Activated T-helper 1 cell treated with Interleukin-2 at 50 U/mL for 16 hours (primary cell): ENCODE results near the gene INPPL1.

ENCODE experiments used
- DNase-seq: peaks from one replicate; pipeline ENCODE4 v3.0.0-alpha.2; 2020; ENCODE audit warnings: low read depth

INPPL1 gene

GRCh38 chr11:72218251-72218745 lies 6.3 kb upstream of the INPPL1 start:
- no peak for DNase-seq

GRCh38 chr11:72220696-72221363 lies 3.7 kb upstream of the INPPL1 start:
- DNase-seq, result no peak

GRCh38 chr11:72221386-72222075 lies 3.0 kb upstream of the INPPL1 start:
- no peak for DNase-seq

GRCh38 chr11:72222106-72222891 lies 2.3 kb upstream of the INPPL1 start:
- DNase-seq, result no peak

- DNase-seq, result peak; percentile 92
Measured at GRCh38 chr11:72222907-72223614, 1.5 kb upstream of the INPPL1 start.

- DNase-seq, result peak; percentile 41
Measured at GRCh38 chr11:72223615-72224563, 678 bp upstream of the INPPL1 start.

GRCh38 chr11:72225411-72225951 lies 914 bp downstream of the INPPL1 start:
- DNase-seq, result no peak

GRCh38 chr11:72226701-72227100 lies 2.1 kb downstream of the INPPL1 start:
- no peak for DNase-seq

- no peak for DNase-seq
Measured at GRCh38 chr11:72227316-72228228, 3.0 kb downstream of the INPPL1 start.

- DNase-seq, result no peak
Measured at GRCh38 chr11:72228229-72228843, 3.8 kb downstream of the INPPL1 start.

- no peak for DNase-seq
Measured at GRCh38 chr11:72228844-72229231, 4.3 kb downstream of the INPPL1 start.

GRCh38 chr11:72229336-72229924 lies 4.9 kb downstream of the INPPL1 start:
- DNase-seq, result no peak

GRCh38 chr11:72229925-72230763 lies 5.6 kb downstream of the INPPL1 start:
- no peak for DNase-seq

- no peak for DNase-seq
Measured at GRCh38 chr11:72230764-72231365, 6.3 kb downstream of the INPPL1 start.

GRCh38 chr11:72231396-72232259 lies 7.1 kb downstream of the INPPL1 start:
- no peak for DNase-seq

- DNase-seq, result no peak
Measured at GRCh38 chr11:72232260-72233055, 7.9 kb downstream of the INPPL1 start.
